ENCODE results near the gene RNF215. TPM values are rescaled to one million over a fixed set of nuclear protein-coding genes. Genes with fewer than 3 reads are reported as not detected.

The RNF215 gene
- total RNA-seq, 1 experiment from 2014 or later: 12.8 TPM

- Histone ChIP-seq H3K9me3 (no peaks in the 10 kb centered on the region), H3K4me3 (ENCODE audit: low read depth, low read length) (no peak overlapping the region), H3K36me3 (ENCODE audit: control insufficient read depth, insufficient read depth, low read length) (no peaks in the 10 kb centered on the region), H3K27me3 (replicated peaks; ENCODE audit: control insufficient read depth, insufficient read depth, low read length) (no peaks in the 10 kb centered on the region), H3K4me1 (peaks cover 9% of the 10 kb centered on the region; the same call in 1 of the 2 replicates)
- H3K27ac Mint-ChIP-seq (ENCODE audit: unreplicated experiment): no peak overlapping the region
- DNase-seq: no peak
- H3K4me1 Mint-ChIP-seq (ENCODE audit: low read depth, unreplicated experiment): peaks cover 14% of the 10 kb centered on the region
- H3K9me3 Mint-ChIP-seq (ENCODE audit: unreplicated experiment): no peaks in the 10 kb centered on the region
- H3K4me3 Mint-ChIP-seq (ENCODE audit: unreplicated experiment): no peak overlapping the region
- ChIA-PET CTCF (interaction anchor here (1.3 kb wide), 1 partner anchor 12 kb away, joined by 3 read pairs; the partner anchor contains the start of gene RNF215), POLR2A (no interaction called here)
- no peak for TF ChIP-seq CTCF (IDR thresholded peaks at IDR 0.05; ENCODE audit: insufficient read depth in 1 of 2, low read depth in 1 of 2, low read length in 1 of 2, severe bottlenecking in 1 of 2, unreplicated experiment in 1 of 2)
- H3K27me3 Mint-ChIP-seq (ENCODE audit: insufficient read depth, unreplicated experiment): no peaks in the 10 kb centered on the region
- peaks cover 13% of the 10 kb centered on the region for H3K36me3 Mint-ChIP-seq (ENCODE audit: insufficient read depth, unreplicated experiment)
- intact Hi-C loops (cut with micrococcal nuclease; ENCODE audit: unreplicated experiment): no loop called here
- BruUV-seq (replicated peaks): no TSS peak
Observed at GRCh38 chr22:30399718-30400117, 12.5 kb upstream of the RNF215 start.

DNA sequence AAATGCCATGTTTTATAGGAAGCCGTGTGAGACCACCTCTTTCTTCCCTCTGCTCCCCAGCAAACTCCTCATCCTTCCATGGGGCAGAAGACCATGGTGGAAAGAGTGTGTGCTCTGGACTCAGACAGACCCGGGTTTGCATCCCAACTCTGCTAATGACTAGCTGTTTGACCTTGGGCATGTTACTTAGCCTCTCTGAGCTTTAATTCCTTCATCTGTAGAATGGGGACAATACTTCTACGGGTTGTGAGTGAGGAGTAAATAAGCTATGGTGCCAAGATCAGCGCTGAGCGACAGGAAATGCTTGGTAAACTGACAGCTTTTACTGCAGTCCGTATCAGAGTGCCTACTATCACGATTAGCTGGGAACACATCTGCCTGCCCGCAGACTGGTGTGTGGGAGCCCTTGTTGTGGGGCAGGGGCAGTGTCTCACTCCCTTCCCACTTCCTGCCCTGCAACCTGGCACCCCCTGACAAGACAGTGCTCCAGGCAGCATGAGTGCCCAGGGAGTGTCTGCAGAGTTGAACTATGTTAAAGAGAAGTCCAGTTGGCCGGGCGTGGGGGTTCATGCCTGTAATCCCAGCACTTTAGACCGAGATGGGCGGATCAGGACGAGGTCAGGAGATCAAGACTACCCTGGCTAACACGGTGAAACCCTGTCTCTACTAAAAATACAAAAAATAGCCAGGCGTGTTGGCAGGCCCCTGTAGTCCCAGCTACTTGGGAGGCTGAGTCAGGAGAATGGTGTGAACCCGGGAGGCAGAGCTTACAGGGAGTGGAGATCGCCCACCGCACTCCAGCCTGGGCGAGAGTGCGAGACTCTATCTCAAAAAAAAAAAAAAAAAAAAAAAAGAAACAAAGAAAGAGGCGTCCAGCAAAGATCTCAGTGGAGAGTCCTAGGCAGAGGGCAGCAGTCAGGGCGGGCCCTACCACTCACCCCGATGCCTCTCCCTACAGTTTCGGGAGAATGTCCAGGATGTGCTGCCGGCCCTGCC is 11.8 kb upstream of the RNF215 start:
- Mint-ChIP-seq H3K27me3 (ENCODE audit: insufficient read depth, unreplicated experiment) (no peaks in the 10 kb centered on the region), H3K36me3 (ENCODE audit: insufficient read depth, unreplicated experiment) (peaks cover 13% of the 10 kb centered on the region), H3K27ac (ENCODE audit: unreplicated experiment) (no peak overlapping the region), H3K9me3 (ENCODE audit: unreplicated experiment) (no peaks in the 10 kb centered on the region), H3K4me3 (ENCODE audit: unreplicated experiment) (peak overlapping the region; percentile 76), H3K4me1 (ENCODE audit: low read depth, unreplicated experiment) (peaks cover 14% of the 10 kb centered on the region)
- DNase-seq: no peak
- no peaks in the 10 kb centered on the region for H3K27me3 ChIP-seq (replicated peaks; ENCODE audit: control insufficient read depth, insufficient read depth, low read length)
- TF ChIP-seq CTCF (IDR thresholded peaks at IDR 0.05; ENCODE audit: insufficient read depth in 1 of 2, low read depth in 1 of 2, low read length in 1 of 2, severe bottlenecking in 1 of 2, unreplicated experiment in 1 of 2): no peak
- H3K4me3 ChIP-seq (ENCODE audit: low read depth, low read length): no peak overlapping the region
- H3K9me3 ChIP-seq: no peaks in the 10 kb centered on the region
- no TSS peak for BruUV-seq (replicated peaks)
- ChIA-PET POLR2A (no interaction called here), CTCF (interaction anchor here (0.7 to 3.2 kb wide), 4 partner anchors 12 to 1274 kb away, joined by 3 to 29 read pairs (median 3); partner anchors contain the start of genes MTFP1 and RNF215)
- peaks cover 9% of the 10 kb centered on the region; the same call in 1 of the 2 replicates for H3K4me1 ChIP-seq
- no peaks in the 10 kb centered on the region for H3K36me3 ChIP-seq (ENCODE audit: control insufficient read depth, insufficient read depth, low read length)
- intact Hi-C loops (cut with micrococcal nuclease; ENCODE audit: unreplicated experiment): no loop called here

Measured in Caco-2 (cell line).